SJCRH30 (cell line): Measurements from ENCODE around the gene LIMS1. TPM values are rescaled to one million over a fixed set of nuclear protein-coding genes. Genes with fewer than 3 reads are reported as not detected.

Experiments used
- DNase-seq, 2 experiments: peaks; one replicate each; pipeline ENCODE4 v3.0.0-alpha.2; 2015 to 2020
- H3K27ac ChIP-seq: fragments of 250-450 bp; sonication (Bioruptor Pico); 2 replicates; pipeline ENCODE4 v1.5.1; 2020; ENCODE audit warnings: mild to moderate bottlenecking, moderate library complexity
- H3K27me3 ChIP-seq: fragments of 250-450 bp; sonication (Bioruptor Pico); 2 replicates; pipeline ENCODE4 v1.5.1; 2020; ENCODE audit warnings: mild to moderate bottlenecking, moderate library complexity
- H3K36me3 ChIP-seq: fragments of 250-450 bp; sonication (Bioruptor Pico); 2 replicates; pipeline ENCODE4 v1.5.1; 2020; ENCODE audit warnings: mild to moderate bottlenecking, moderate library complexity
- H3K4me1 ChIP-seq: fragments of 250-450 bp; sonication (Bioruptor Pico); 2 replicates; pipeline ENCODE4 v1.5.1; 2020; ENCODE audit warnings: mild to moderate bottlenecking, moderate library complexity
- H3K4me3 ChIP-seq: fragments of 250-450 bp; sonication (Bioruptor Pico); 2 replicates; pipeline ENCODE4 v1.5.1; 2020; ENCODE audit warnings: mild to moderate bottlenecking, moderate library complexity
- H3K9me3 ChIP-seq: fragments of 250-450 bp; sonication (Bioruptor Pico); replicated peaks from 2 replicates; pipeline ENCODE4 v1.5.1; 2020; ENCODE audit warnings: mild to moderate bottlenecking, moderate library complexity
- total RNA-seq: library from RNA; depleted of rRNA; stranded (reverse); fragments of >200 nt; shearing (Covaris generic); gene quantifications from 2 replicates; pipeline ENCODE4 v1.2.3, GENCODE V29; 2014

Gene LIMS1
- total RNA-seq, 1 experiment from 2014 or later, result 44.0 TPM

DNA sequence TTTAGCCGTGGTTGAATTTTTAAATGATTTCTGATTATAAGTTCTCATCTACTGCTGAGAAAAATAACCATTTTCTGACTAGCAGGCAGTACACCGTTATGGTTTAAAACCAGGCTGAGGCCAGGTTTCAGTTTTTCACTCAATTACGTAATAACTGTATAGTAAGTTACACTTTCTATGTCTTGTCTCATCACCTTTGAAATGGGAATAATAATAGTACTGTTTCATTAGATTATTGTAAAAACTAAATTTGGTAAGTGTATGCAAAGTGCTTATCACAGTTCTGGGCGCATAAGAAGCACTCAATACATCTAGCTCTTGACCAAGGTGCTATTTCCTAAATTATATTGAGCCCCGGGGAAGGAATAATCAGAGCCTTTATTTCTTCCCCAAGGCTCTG lies 76.8 kb downstream of the LIMS1 start:
- Histone ChIP-seq H3K9me3 (no peaks in the 10 kb centered on the region), H3K4me3 (no peak overlapping the region), H3K36me3 (no peaks in the 10 kb centered on the region), H3K27me3 (no peaks in the 10 kb centered on the region), H3K4me1 (peaks cover 5% of the 10 kb centered on the region), H3K27ac (no peak overlapping the region)
- no peak for DNase-seq

DNA sequence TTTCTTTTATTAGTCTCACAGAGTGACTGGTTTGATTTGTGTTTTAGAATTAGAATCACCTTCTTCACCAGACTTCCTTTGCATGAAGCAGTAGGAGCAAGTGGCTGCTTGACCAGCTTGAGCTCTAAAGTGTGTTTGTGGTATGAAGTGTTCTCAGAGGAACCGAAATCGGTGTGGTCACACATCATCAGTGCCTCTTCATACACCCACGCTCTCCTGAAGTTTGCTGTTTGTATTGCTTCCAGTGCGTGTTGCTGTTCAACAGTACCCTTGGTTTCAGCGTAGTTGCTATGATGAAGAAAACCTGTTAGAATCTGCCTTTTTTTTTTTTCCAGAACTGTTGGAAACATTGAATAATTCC lies 77.9 kb downstream of the LIMS1 start:
- no peaks in the 10 kb centered on the region for H3K9me3 ChIP-seq
- H3K36me3 ChIP-seq, result no peaks in the 10 kb centered on the region
- no peak for DNase-seq
- H3K4me1 ChIP-seq, result peaks cover 14% of the 10 kb centered on the region
- no peak overlapping the region for H3K4me3 ChIP-seq
- no peak overlapping the region for H3K27ac ChIP-seq
- no peaks in the 10 kb centered on the region for H3K27me3 ChIP-seq

DNA sequence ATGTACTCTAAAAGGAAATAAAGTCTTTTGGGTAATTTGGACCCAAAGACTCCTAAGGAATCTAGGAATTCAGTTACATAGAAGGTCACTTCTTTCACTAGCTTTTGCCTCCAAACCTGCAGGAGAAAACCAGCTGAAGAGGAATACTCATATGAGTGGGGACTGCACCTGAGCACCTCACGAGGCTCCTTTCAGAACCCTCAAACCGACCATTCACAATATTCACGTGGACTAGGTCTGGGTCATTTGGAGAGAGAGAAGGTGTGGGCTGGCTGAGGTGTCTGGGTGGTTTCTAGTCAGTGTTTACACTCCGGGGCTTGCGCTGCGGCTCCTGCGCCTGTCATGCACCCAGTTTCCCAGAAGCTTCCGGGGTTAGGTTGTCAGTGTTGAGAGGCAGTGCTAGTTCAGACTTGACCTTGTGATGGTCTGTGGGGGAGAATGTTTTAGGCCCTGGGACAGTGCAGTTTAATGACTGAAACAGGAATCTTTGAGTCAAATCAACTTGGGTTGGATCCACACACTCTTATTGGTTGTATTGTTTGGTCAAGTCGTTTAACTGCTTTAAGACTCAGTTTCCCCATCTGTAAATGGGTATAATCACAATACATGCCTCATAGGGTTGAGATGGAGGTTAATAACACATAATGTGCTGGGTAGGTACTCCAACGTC lies 78.4 kb downstream of the LIMS1 start:
- DNase-seq, result no peak
- H3K27ac ChIP-seq, result no peak overlapping the region
- no peaks in the 10 kb centered on the region for H3K9me3 ChIP-seq
- H3K4me3 ChIP-seq, result no peak overlapping the region
- peaks cover 19% of the 10 kb centered on the region for H3K4me1 ChIP-seq
- H3K27me3 ChIP-seq, result no peaks in the 10 kb centered on the region
- no peaks in the 10 kb centered on the region for H3K36me3 ChIP-seq

DNA sequence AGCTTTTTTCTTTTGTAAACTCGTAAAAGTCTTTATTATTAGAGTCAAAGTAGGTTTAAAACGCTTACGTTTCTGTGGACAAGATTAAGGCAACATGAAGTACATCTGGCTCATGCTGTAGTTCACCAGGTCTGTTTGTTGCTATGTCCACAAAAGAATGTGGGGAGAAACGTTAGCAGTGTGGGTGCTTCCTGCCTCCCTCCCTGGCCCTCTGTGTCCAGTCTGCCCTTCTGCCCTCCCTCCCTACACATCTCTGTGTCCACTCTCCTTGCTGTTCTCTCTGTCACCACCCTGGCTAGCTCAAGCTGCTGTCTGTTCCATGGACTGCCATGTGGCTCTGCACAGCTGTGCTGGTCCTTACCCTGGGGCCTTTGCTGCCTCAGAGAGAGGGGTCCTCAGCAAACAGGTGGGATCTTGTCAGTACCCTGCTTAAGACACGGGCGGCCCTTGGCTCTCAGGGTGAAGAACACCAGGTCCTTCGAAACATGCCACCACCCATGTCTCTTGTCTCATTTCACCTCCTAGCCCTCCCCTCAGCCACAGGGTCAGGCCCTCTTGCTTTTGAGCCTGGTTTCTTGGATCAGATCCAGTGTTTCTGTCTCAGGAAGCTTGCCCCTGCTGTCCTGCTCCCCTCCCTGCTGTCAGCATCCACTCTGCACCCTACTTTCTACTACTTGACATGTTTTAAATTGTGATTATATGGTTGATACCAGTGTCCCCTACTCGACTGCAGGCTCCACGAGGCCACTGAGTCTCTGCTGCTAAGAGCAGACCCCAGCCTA lies 79.2 kb downstream of the LIMS1 start:
- peak; percentile 40 to 59 for DNase-seq
- peaks cover 19% of the 10 kb centered on the region for H3K4me1 ChIP-seq
- H3K27me3 ChIP-seq, result no peaks in the 10 kb centered on the region
- no peak overlapping the region for H3K4me3 ChIP-seq
- no peaks in the 10 kb centered on the region for H3K9me3 ChIP-seq
- H3K36me3 ChIP-seq, result no peaks in the 10 kb centered on the region
- no peak overlapping the region for H3K27ac ChIP-seq

DNA sequence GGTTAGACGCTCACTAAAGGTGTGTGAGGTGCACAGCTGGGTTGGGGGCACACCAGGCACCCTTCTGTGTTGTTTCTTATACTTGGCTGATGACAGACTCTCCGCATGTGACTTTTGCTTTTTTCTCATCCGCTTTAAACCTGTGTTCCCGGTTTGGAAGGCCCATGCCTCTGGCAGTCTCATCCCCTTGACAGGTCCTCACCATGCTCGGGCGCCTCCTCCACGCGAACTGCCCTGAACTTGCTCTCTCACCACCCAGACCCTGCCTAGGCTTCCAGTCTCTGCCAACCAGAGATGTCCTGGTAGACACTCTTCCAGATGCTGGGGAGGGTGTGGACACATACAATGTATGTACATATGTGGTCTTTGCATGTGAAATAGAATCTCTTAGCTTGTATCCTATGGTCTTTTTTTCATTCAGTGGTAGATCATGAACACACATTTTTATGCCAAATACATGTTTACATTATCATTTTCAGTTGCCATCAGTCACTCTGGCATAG lies 79.8 kb downstream of the LIMS1 start:
- Histone ChIP-seq H3K36me3 (no peaks in the 10 kb centered on the region), H3K27ac (no peak overlapping the region)

DNA sequence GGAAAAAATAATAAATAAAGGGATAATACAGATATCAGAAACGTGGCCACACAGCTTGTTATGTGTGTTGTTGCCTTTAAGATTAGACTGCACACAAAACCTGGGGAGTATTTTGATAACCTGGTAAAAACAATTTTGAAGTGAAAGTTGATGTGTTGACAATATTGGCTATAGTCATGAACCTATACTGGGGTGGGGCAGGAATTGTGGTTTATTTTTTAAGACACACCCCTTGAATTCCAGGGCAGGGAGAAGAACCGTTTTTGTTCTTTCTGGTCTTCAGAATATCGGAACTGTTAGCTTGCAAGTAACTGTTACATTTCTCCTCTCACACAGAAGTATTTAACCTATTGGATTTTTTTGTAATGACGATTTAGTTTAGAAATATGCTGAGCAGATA lies 80.4 kb downstream of the LIMS1 start:
- Histone ChIP-seq H3K4me1 (peaks cover 28% of the 10 kb centered on the region), H3K4me3 (no peak overlapping the region), H3K9me3 (no peaks in the 10 kb centered on the region), H3K36me3 (no peaks in the 10 kb centered on the region), H3K27me3 (no peaks in the 10 kb centered on the region), H3K27ac (no peak overlapping the region)
- no peak for DNase-seq

More for the DNA sequence above, 79.8 kb downstream of the LIMS1 start:
- peaks cover 22% of the 10 kb centered on the region for H3K4me1 ChIP-seq
- DNase-seq, result no peak
- H3K9me3 ChIP-seq, result no peaks in the 10 kb centered on the region
- H3K27me3 ChIP-seq, result no peaks in the 10 kb centered on the region
- no peak overlapping the region for H3K4me3 ChIP-seq

DNA sequence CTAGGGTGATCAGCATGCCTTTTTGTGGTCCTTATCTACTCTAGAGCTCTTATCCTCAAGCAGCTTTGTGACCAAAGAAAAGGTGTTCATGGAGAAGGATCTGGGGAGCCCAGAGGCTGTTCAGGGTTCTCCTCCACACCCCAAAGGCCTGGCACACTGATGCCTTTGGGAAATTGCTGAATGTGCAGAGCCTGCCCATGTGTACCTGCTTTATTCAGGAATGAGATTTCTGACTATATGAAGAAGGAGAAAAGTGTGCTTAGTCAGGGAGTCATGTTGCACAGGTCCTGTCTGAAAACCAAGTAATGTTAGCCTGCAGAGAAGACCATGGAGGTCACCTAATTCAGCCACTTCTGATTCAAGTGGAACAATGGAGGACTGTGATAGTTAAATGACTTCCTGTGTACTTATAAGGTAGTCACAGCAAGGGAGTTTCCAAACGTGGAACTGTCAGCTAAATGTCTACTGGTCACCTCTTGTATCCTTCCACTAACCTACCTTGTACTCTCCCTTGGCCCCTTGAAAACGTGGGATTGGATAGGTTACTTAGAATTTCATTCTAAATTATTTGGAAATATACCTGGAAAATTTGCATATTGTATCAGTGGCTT lies 81.3 kb downstream of the LIMS1 start:
- no peaks in the 10 kb centered on the region for H3K36me3 ChIP-seq
- no peak overlapping the region for H3K4me3 ChIP-seq
- no peaks in the 10 kb centered on the region for H3K9me3 ChIP-seq
- no peak overlapping the region for H3K27ac ChIP-seq
- DNase-seq, result no peak
- H3K4me1 ChIP-seq, result peaks cover 31% of the 10 kb centered on the region
- H3K27me3 ChIP-seq, result no peaks in the 10 kb centered on the region

DNA sequence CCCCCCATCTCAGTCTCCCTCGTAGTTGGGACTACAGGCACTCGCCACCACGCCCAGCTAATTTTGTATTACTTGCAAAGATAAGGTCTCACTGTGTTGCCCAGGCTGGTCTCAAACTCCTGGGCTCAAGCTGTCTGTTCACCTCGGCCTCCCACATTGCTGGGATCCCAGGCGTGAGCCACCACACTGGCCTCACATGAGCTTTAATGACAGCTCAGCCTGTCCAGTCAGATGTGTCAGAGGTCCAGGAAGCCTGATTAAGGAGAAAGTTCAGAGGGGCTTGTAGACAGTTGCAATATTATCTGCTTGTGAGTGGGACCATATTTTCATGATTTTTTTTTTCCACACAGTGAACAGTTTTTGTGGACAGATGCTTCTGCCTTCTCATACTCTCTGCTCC lies 82.0 kb downstream of the LIMS1 start:
- DNase-seq, result no peak
- Histone ChIP-seq H3K9me3 (no peaks in the 10 kb centered on the region), H3K36me3 (no peaks in the 10 kb centered on the region), H3K4me3 (no peak overlapping the region), H3K27ac (no peak overlapping the region), H3K27me3 (no peaks in the 10 kb centered on the region), H3K4me1 (peaks cover 38% of the 10 kb centered on the region)

DNA sequence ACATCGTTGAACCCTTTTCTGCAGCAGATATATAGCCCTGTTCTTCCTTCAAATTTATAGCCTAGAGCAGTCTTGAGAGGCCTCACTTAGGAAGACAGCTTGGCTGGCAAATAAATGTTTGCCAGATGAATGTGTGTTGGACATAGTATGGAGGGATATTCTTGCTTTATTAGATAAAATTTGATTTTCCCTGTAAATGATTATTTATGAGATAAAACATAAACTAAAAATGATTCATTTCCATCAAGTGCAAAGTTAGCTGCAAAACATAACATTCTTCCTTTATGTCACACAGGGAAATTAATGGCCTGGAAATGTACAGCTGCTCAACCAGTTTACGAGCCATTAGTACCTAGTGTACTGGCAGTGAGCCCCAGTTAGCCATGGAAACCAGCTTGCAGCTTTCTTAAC lies 82.5 kb downstream of the LIMS1 start:
- no peaks in the 10 kb centered on the region for H3K36me3 ChIP-seq
- DNase-seq, result peak in 1 of 2 experiments; percentile 51
- no peaks in the 10 kb centered on the region for H3K9me3 ChIP-seq
- H3K4me3 ChIP-seq, result no peak overlapping the region
- H3K4me1 ChIP-seq, result peaks cover 41% of the 10 kb centered on the region
- no peaks in the 10 kb centered on the region for H3K27me3 ChIP-seq
- H3K27ac ChIP-seq, result no peak overlapping the region

DNA sequence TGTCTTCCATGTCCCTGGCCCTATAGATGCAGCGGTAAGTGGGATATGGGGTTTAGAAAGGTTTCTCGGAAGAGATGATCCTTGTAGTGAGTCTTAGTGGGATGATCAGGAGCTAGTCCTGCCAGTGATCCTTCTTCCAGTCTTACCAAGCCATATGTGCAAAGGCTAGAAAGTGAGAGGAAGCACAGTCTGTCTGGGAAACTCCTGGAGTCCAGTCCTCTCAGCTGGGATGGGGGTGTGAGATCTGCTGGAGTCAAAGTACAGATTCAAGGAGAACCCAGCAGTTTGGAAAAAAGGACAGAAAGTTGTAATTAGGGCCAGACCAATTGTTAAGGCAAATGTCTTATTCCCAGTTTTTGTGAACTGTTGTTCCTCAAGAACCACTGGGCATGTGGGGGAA lies 83.3 kb downstream of the LIMS1 start:
- no peak overlapping the region for H3K4me3 ChIP-seq
- H3K27ac ChIP-seq, result no peak overlapping the region
- no peaks in the 10 kb centered on the region for H3K36me3 ChIP-seq
- no peaks in the 10 kb centered on the region for H3K9me3 ChIP-seq
- no peak for DNase-seq
- H3K4me1 ChIP-seq, result peaks cover 41% of the 10 kb centered on the region
- no peaks in the 10 kb centered on the region for H3K27me3 ChIP-seq

DNA sequence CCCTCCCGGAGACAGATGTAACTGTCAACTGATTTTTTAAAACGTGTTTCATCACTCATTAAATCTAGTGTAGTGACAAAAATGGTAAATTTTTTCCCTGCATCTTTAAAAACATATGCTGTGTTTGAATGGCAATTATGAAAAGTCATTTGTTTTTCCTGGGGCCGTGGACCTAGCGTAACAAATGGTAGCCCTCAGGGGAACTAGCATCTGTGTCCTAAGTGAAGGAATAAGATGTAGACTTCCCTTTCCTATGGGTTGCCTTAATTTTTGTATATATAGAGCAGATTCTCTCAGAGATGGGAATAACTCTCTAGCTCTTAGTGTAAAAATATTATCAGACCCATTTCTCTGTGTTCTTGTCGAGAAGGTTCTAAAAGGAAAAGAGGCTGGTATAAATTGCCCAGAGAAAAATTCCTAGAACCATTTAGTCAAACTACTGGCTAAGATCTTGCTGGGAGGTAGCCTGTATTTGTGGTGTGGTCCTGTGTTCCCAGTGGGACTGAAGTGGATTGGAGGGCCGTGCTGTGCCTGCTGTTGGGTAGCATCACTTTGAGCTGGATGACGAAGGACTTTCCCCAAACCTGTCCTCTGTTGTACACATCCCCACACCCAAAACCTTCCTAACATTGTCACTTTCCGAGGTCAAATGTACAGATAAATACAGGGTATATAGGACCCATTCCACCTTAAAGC lies 85.8 kb downstream of the LIMS1 start:
- no peaks in the 10 kb centered on the region for H3K36me3 ChIP-seq
- H3K27me3 ChIP-seq, result no peaks in the 10 kb centered on the region
- peak overlapping the region; percentile 27 for H3K4me3 ChIP-seq
- H3K27ac ChIP-seq, result peak overlapping the region; percentile 80
- no peaks in the 10 kb centered on the region for H3K9me3 ChIP-seq
- H3K4me1 ChIP-seq, result peaks cover 36% of the 10 kb centered on the region
- peak; percentile 64 to 83 for DNase-seq

DNA sequence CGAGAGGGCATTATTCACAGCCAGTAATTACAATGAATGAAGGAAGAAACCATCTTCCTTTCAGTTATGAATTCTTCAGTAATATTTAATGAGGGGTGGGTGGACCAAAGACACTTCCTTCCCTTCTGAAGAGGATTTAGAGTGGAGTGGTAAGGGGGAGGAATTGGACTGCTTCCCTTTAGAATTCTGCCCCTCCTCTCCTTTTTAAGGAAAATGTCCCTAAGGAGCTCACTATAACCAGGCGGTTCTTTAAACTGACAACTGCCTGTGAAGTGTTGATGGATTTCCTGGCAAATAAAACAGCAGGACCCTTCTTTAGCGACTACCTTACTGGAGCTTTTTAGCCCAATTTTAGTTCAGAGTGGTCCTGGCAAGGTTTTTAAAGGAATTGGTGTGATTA lies 86.4 kb downstream of the LIMS1 start:
- H3K4me1 ChIP-seq, result peaks cover 36% of the 10 kb centered on the region

DNA sequence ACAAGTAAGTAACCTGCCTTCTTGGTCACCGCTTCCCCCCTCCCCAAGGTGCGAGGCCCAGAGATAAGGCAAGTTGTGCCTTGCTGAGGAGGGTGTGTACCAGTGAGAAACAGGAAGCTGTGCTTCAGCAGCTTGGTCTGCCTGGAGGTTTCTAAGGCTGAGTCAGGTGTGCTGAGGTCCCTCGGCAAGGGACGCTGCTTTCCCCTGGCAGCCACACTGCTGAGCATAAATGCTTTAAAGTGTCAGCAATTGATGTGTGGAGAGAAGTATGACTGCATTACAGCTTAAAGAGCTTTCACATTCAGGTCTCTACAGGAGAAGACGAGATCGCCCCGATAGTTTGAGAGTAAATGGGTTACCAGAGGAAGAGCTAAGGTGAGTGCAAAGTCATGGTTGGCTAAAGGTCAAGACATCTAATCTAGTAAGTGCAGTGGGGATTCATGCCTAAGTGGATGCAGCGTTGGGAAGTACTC lies 86.9 kb downstream of the LIMS1 start:
- Histone ChIP-seq H3K27me3 (no peaks in the 10 kb centered on the region), H3K4me3 (no peak overlapping the region), H3K9me3 (no peaks in the 10 kb centered on the region), H3K36me3 (no peaks in the 10 kb centered on the region), H3K4me1 (peaks cover 36% of the 10 kb centered on the region), H3K27ac (peak overlapping the region; percentile 80)
- peak in 1 of 2 experiments; percentile 38 for DNase-seq

More for the DNA sequence above, 86.4 kb downstream of the LIMS1 start:
- H3K27ac ChIP-seq, result peak overlapping the region; percentile 80
- no peaks in the 10 kb centered on the region for H3K9me3 ChIP-seq
- peak overlapping the region; percentile 27; the same call in 1 of the 2 replicates for H3K4me3 ChIP-seq
- no peaks in the 10 kb centered on the region for H3K36me3 ChIP-seq
- no peak for DNase-seq
- H3K27me3 ChIP-seq, result no peaks in the 10 kb centered on the region

DNA sequence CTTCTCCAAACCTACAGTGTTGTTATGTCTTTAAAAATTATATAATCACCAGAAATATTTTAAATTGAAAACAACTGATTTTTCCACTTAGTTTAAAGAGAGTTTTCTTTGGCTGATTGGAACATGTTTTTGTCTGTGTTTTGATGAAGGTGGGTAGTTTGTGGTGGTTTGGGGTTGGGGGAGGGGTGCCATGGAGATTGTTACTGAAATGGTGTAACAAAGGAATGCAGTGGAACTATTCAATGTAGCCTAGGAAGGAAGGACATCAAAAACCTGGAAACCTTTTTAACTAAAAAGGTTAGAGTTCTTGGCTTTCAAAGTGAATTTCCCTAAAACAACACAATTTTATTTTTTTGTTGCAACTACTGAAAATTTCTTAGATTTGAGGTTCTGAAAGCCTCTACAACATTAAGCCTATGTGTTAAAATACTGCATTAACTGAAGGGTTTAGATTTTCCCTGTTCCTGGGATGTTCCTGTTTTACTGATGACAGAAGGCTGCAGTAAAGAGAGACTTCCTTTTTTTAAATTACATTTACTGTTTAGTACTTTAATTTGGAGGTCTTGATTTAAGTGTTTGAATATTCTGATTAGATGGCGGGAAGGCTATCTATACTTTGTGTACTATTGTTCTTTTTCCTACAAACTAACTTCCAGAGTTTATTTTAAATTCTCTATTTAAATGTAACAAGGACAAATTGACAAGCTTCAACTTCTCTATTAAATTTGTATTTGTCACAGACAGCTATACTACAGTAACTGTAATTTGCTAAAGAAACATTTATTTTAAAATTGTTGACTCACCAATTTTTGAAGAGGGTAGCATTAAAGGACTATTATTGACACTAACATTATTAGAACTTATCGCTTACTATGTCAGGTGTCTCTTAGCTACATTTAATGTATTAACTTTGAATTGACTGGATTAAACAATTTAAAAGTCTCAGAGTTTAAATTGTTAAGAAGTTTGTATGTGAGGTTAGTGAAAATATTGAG lies 87.7 kb downstream of the LIMS1 start:
- no peak for DNase-seq
- no peaks in the 10 kb centered on the region for H3K9me3 ChIP-seq
- H3K4me1 ChIP-seq, result peaks cover 29% of the 10 kb centered on the region
- no peaks in the 10 kb centered on the region for H3K27me3 ChIP-seq
- H3K27ac ChIP-seq, result no peak overlapping the region
- no peak overlapping the region for H3K4me3 ChIP-seq
- H3K36me3 ChIP-seq, result no peaks in the 10 kb centered on the region
